Breast epithelium (tissue), 4 donors: Measurements from ENCODE around the gene FAM53A. TPM values are rescaled to one million over a fixed set of nuclear protein-coding genes. Genes with fewer than 3 reads are reported as not detected.

Experiments used
- DNase-seq, 2 donors: peaks; one replicate each; pipeline ENCODE4 v3.0.0-alpha.2; 2019; ENCODE audit warnings: low spot score in 2 of 2
- H3K27ac ChIP-seq, 2 donors: fragments of 200-600 bp; sonication (generic) in 1 of 2; one replicate each; pipeline ENCODE4 v1.5.1; 2016 to 2019; ENCODE audit warnings: mild to moderate bottlenecking in 1 of 2
- H3K27me3 ChIP-seq, 2 donors: fragments of 200-600 bp; sonication (generic) in 1 of 2; one replicate each; pipeline versions ENCODE4 v1.5.1 to v1.6.0; 2017 to 2019; ENCODE audit warnings: control low read depth in 1 of 2, mild to moderate bottlenecking in 1 of 2
- H3K36me3 ChIP-seq: fragments of 200-600 bp; one replicate; pipeline ENCODE4 v1.5.1; 2019
- H3K4me1 ChIP-seq, 2 donors: fragments of 200-600 bp; sonication (generic); one replicate each; pipeline ENCODE4 v1.5.1; 2016 to 2019; ENCODE audit warnings: control low read depth in 1 of 2
- H3K4me3 ChIP-seq, 3 donors: fragments of 200-600 bp; sonication (generic); 1 replicate in 2 of 3; 2 replicates in 1 of 3; pipeline ENCODE4 v1.5.1; 2016 to 2019; ENCODE audit warnings: mild to moderate bottlenecking in 3 of 3, moderate library complexity in 2 of 3
- H3K9me3 ChIP-seq, 2 donors: fragments of 200-600 bp; sonication (generic) in 1 of 2; one replicate each; pipeline ENCODE4 v1.5.1; 2016 to 2019; ENCODE audit warnings: control low read depth in 1 of 2
- CTCF ChIP-seq, 3 donors: fragments of 450-650 bp; IDR thresholded peaks; one replicate each; pipeline ENCODE4 v1.5.1; 2016 to 2017; ENCODE audit warnings: antibody characterized with exemption in 3 of 3, mild to moderate bottlenecking in 3 of 3, moderate library complexity in 3 of 3
- POLR2A ChIP-seq: fragments of 450-650 bp; IDR thresholded peaks from one replicate; pipeline ENCODE4 v1.6.1; 2016; ENCODE audit warnings: antibody characterized with exemption, mild to moderate bottlenecking, moderate library complexity
- POLR2AphosphoS5 ChIP-seq, 3 donors: sonication (generic); formaldehyde crosslinking; IDR thresholded peaks; one replicate each; pipeline ENCODE4 v1.6.1; 2017; ENCODE audit warnings: antibody characterized with exemption in 3 of 3
- intact Hi-C: fragments of 100-400 bp; cut with DNase I; formaldehyde crosslinking; loops from one replicate; pipeline ENCODE4 v1.15.1; 2023; ENCODE audit warnings: low total_unique reads
- total RNA-seq, 3 donors: library from RNA; depleted of rRNA; stranded (reverse); fragments of >200 nt; gene quantifications; one replicate each; pipeline ENCODE4 v1.1.0, GENCODE V29; 2016

FAM53A gene
- total RNA-seq, 3 donors from 2014 or later: 3.7 to 7.2 (median 4.6) TPM

GRCh38 chr4:1612278-1613098 is 71.6 kb downstream of the FAM53A start:
- no peak overlapping the region for H3K4me3 ChIP-seq
- TF ChIP-seq POLR2AphosphoS5 (IDR thresholded peaks at IDR 0.05) (no peak), CTCF (IDR thresholded peaks at IDR 0.05) (no peak), POLR2A (no peak)
- H3K27ac ChIP-seq: no peak overlapping the region
- peaks cover 0 to 4% of the 10 kb centered on the region in 2 donors for H3K9me3 ChIP-seq
- DNase-seq: no peak
- no peaks in the 10 kb centered on the region for H3K4me1 ChIP-seq
- H3K27me3 ChIP-seq: peaks cover 0 to 1% of the 10 kb centered on the region in 2 donors
- no peaks in the 10 kb centered on the region for H3K36me3 ChIP-seq
- intact Hi-C loops: no loop called here

- intact Hi-C loops: no loop called here
- no peak overlapping the region for H3K4me3 ChIP-seq
- no peaks in the 10 kb centered on the region for H3K4me1 ChIP-seq
- no peaks in the 10 kb centered on the region for H3K36me3 ChIP-seq
- TF ChIP-seq POLR2A: no peak
- no peak for TF ChIP-seq POLR2AphosphoS5 (IDR thresholded peaks at IDR 0.05)
- no peak for TF ChIP-seq CTCF (IDR thresholded peaks at IDR 0.05)
- no peaks in the 10 kb centered on the region for H3K9me3 ChIP-seq
- H3K27me3 ChIP-seq: peaks cover 0 to 4% of the 10 kb centered on the region in 2 donors
- no peak for DNase-seq
- H3K27ac ChIP-seq: no peak overlapping the region
Measured at GRCh38 chr4:1611501-1611870, 72.6 kb downstream of the FAM53A start.

- no peaks in the 10 kb centered on the region for H3K4me1 ChIP-seq
- H3K4me3 ChIP-seq: no peak overlapping the region
- DNase-seq: no peak
- no peaks in the 10 kb centered on the region for H3K9me3 ChIP-seq
- no peak overlapping the region for H3K27ac ChIP-seq
- intact Hi-C loops: no loop called here
- TF ChIP-seq CTCF (IDR thresholded peaks at IDR 0.05): no peak
- no peak for TF ChIP-seq POLR2A
- TF ChIP-seq POLR2AphosphoS5 (IDR thresholded peaks at IDR 0.05): no peak
- no peaks in the 10 kb centered on the region for H3K36me3 ChIP-seq
- H3K27me3 ChIP-seq: peaks cover 0 to 8% of the 10 kb centered on the region in 2 donors
Measured at GRCh38 chr4:1610791-1611500, 73.2 kb downstream of the FAM53A start.

GRCh38 chr4:1609901-1610790 is 74.0 kb downstream of the FAM53A start:
- no peaks in the 10 kb centered on the region for H3K9me3 ChIP-seq
- no peak for DNase-seq

More at GRCh38 chr4:1609901-1610790, 74.0 kb downstream of the FAM53A start:
- intact Hi-C loops: no loop called here
- H3K4me1 ChIP-seq: no peaks in the 10 kb centered on the region
- peaks cover 0 to 8% of the 10 kb centered on the region in 2 donors for H3K27me3 ChIP-seq
- H3K27ac ChIP-seq: no peak overlapping the region
- no peak overlapping the region for H3K4me3 ChIP-seq
- no peak for TF ChIP-seq POLR2AphosphoS5 (IDR thresholded peaks at IDR 0.05)
- no peak for TF ChIP-seq CTCF (IDR thresholded peaks at IDR 0.05)
- TF ChIP-seq POLR2A: no peak
- H3K36me3 ChIP-seq: no peaks in the 10 kb centered on the region
